HepG2 (cell line): ENCODE measurements around the gene FKBP5. TPM values are rescaled to one million over a fixed set of nuclear protein-coding genes. Genes with fewer than 3 reads are reported as not detected.

ENCODE experiments used
- ATAC-seq: fragments of 200-7000 bp; cut with Tn5 transposase; 3 replicates; pipeline ENCODE4 v1.9.1; 2020; ENCODE audit warnings: mild to moderate bottlenecking, moderate library complexity
- BruUV-seq: library from RNA; stranded (reverse); fragments of 400-500 nt; replicated peaks from 2 replicates; lab custom pipeline; 2021; lab: Mats Ljungman, UMichigan
- CTCF ChIA-PET: fragments of 300-600 bp; formaldehyde crosslinking; extraction: SDS; loops from one replicate; lab custom pipeline; 2021; ENCODE audit warnings: low total read pairs, inconsistent platforms, low intra/inter-chr PET ratio; lab: Yijun Ruan, JAX
- POLR2A ChIA-PET: fragments of 350-600 bp; sonication (Branson Sonifier 250); formaldehyde crosslinking; loops from one replicate; lab custom pipeline; 2020; ENCODE audit warnings: antibody characterized with exemption, inconsistent platforms; lab: Yijun Ruan, JAX
- DNase-seq: peaks from one replicate; pipeline ENCODE4 v3.0.0-alpha.2; 2015; ENCODE audit warnings: low spot score
- FAIRE-seq: peaks from 3 replicates; lab custom pipeline; 2011; peaks lifted over from hg19 to GRCh38; lab: Jason Lieb, UNC
- H2AFZ ChIP-seq: one replicate; pipeline ENCODE4 v1.6.1; 2011; ENCODE audit warnings: low read length, inconsistent platforms
- H3K27ac ChIP-seq: fragments of 300-600 bp; 3 replicates; pipeline ENCODE4 v1.8.0; 2011; ENCODE audit warnings: mixed run types, mild to moderate bottlenecking, mixed read lengths, low read length, inconsistent platforms; ENCODE audit not compliant: insufficient read depth; ENCODE audit errors: extremely low read length
- H3K27me3 ChIP-seq, 2 experiments: fragments of 200-600 bp in 1 of 2; 2 replicates in 1 of 2; 3 replicates in 1 of 2; pipeline versions ENCODE4 v1.6.0 to v1.8.0; 2011; ENCODE audit warnings: low read length in 2 of 2, mild to moderate bottlenecking in 2 of 2, moderate library complexity in 2 of 2, inconsistent platforms in 1 of 2; ENCODE audit not compliant: insufficient read depth in 2 of 2, control insufficient read depth in 1 of 2
- H3K36me3 ChIP-seq, 2 experiments: fragments of 200-600 bp in 1 of 2; replicated peaks in 1 of 2; 2 replicates in 1 of 2; 3 replicates in 1 of 2; pipeline versions ENCODE4 v1.5.1 to v1.8.0; 2011; ENCODE audit warnings: low read length in 2 of 2, inconsistent platforms in 1 of 2; ENCODE audit not compliant: insufficient read depth in 2 of 2, control insufficient read depth in 1 of 2
- H3K4me1 ChIP-seq: 2 replicates; pipeline ENCODE4 v1.5.1; 2012; ENCODE audit warnings: low read length, inconsistent platforms; ENCODE audit not compliant: insufficient read depth
- H3K4me2 ChIP-seq: 2 replicates; pipeline ENCODE4 v1.6.0; 2011; ENCODE audit warnings: low read depth, low read length, inconsistent platforms
- H3K4me3 ChIP-seq, 3 experiments: fragments of 200-600 bp in 1 of 3; sonication (generic), shearing (Covaris generic) in 1 of 3; replicated peaks in 1 of 3; 2 replicates each; pipeline ENCODE4 v1.5.1; 2011 to 2016; ENCODE audit warnings: low read length in 3 of 3, inconsistent platforms in 2 of 3, low read depth in 2 of 3, mild to moderate bottlenecking in 2 of 3, control low read depth in 1 of 3, mixed read lengths in 1 of 3; ENCODE audit not compliant: insufficient read depth in 1 of 3
- H3K79me2 ChIP-seq: one replicate; pipeline ENCODE4 v1.6.1; 2011; ENCODE audit warnings: low read length, inconsistent platforms; ENCODE audit not compliant: insufficient read depth
- H3K9ac ChIP-seq: 2 replicates; pipeline ENCODE4 v1.6.0; 2011; ENCODE audit warnings: mild to moderate bottlenecking, low read depth, low read length, inconsistent platforms; ENCODE audit not compliant: insufficient read depth
- H3K9me3 ChIP-seq: 2 replicates; pipeline ENCODE4 v1.5.1; 2012; ENCODE audit warnings: mild to moderate bottlenecking, low read length
- H4K20me1 ChIP-seq: 2 replicates; pipeline ENCODE4 v1.6.0; 2011; ENCODE audit warnings: inconsistent platforms, mild to moderate bottlenecking, low read length, moderate library complexity; ENCODE audit not compliant: insufficient read depth
- ETS1 ChIP-seq: sonication (generic); formaldehyde crosslinking; IDR thresholded peaks from 2 replicates; pipeline ENCODE4 v1.4.0; 2020; ENCODE audit warnings: missing genetic modification reagents
- POLR2A ChIP-seq, 2 experiments: IDR thresholded peaks; 2 replicates each; pipeline ENCODE4 v1.6.1; 2011; ENCODE audit warnings: low read depth in 2 of 2, low read length in 2 of 2, mild to moderate bottlenecking in 1 of 2, moderate library complexity in 1 of 2; ENCODE audit not compliant: insufficient read depth in 1 of 2
- ZNF367 ChIP-seq: sonication (generic); formaldehyde crosslinking; IDR thresholded peaks from 2 replicates; pipeline ENCODE4 v1.4.0; 2020; ENCODE audit warnings: missing genetic modification reagents, borderline replicate concordance
- ZNF609 ChIP-seq: sonication (generic); formaldehyde crosslinking; IDR thresholded peaks from 2 replicates; pipeline ENCODE4 v1.4.0; 2020; ENCODE audit warnings: mild to moderate bottlenecking, missing genetic modification reagents, borderline replicate concordance
- WGBS: methylation state at CpG from one replicate; pipeline ENCODE4 v1.1.6; 2017; ENCODE audit warnings: low lambda C conversion rate; 5-methylcytosine and 5-hydroxymethylcytosine counted together
- in situ Hi-C: cut with HindIII; loops from 2 replicates; pipeline ENCODE4 v1.10.0; 2017; ENCODE audit warnings: low pct_unique_long_range_greater_than_20kb; ENCODE audit not compliant: extremely low pct_ligation_motif_present
- intact Hi-C: fragments of 100-400 bp; cut with micrococcal nuclease; formaldehyde crosslinking; loops from one replicate; pipeline ENCODE4 v1.10.0; 2022; ENCODE audit not compliant: unreplicated experiment
- polyA plus RNA-seq, 8 experiments: library from polyadenylated mRNA; depleted of rRNA in 3 of 8; stranded (reverse) in 7 of 8; unstranded in 1 of 8; fragments of >200 nt; fragmentation: Illumina TruSeq in 4 of 8; extraction: Trizol in 4 of 8; gene quantifications; 2 replicates each; pipeline versions ENCODE4 v1.2.1 to v1.2.3, GENCODE V29; 2011 to 2016; ENCODE audit warnings: low read depth in 4 of 8, missing spikeins in 1 of 8, mixed read lengths in 1 of 8; ENCODE audit not compliant: insufficient read depth in 1 of 8
- total RNA-seq, 5 experiments: library from RNA; depleted of rRNA; stranded (reverse); fragments of >200 nt; fragmentation: Illumina TruSeq; extraction: Trizol; gene quantifications; 2 replicates each; pipeline ENCODE4 v1.2.3, GENCODE V29; 2016; ENCODE audit warnings: low read depth in 1 of 5

FKBP5 gene
- total and polyA plus RNA-seq, 2 of the 13 experiments (the other 11 are each of a cell fraction or from before 2014, with no cell fraction given) = 8.0 to 17.4 TPM

- no peak for TF ChIP-seq ZNF609 (CRISPR knock-in tag)
- no peak for TF ChIP-seq POLR2A (IDR thresholded peaks at IDR 0.05; ENCODE audit: insufficient read depth in 1 of 2, low read depth in 2 of 2, low read length in 2 of 2)
- no peak for TF ChIP-seq ETS1
Measured at GRCh38 chr6:35589201-35589739, 99.4 kb downstream of the FKBP5 start (continued).

GRCh38 chr6:35587167-35587566, 101.5 kb downstream of the FKBP5 start:
- H3K4me1 ChIP-seq = no peaks in the 10 kb centered on the region
- BruUV-seq = no TSS peak
- no peak for TF ChIP-seq ZNF367 (CRISPR knock-in tag)
- no peaks in the 10 kb centered on the region for H3K79me2 ChIP-seq
- intact Hi-C loops = no loop called here
- ChIA-PET CTCF (no interaction called here), POLR2A (no interaction called here)
- DNase-seq (no peak), ATAC-seq (no peak), FAIRE-seq (no peak)
- no peaks in the 10 kb centered on the region for H3K9me3 ChIP-seq
- no peaks in the 10 kb centered on the region for H4K20me1 ChIP-seq
- in situ Hi-C loops = no loop called here
- H3K27me3 ChIP-seq = no peaks in the 10 kb centered on the region
- no peak overlapping the region for H3K4me3 ChIP-seq
- H3K9ac ChIP-seq = no peak overlapping the region
- H3K27ac ChIP-seq = no peak overlapping the region
- no peak overlapping the region for H2AFZ ChIP-seq
- H3K4me2 ChIP-seq = no peak overlapping the region
- H3K36me3 ChIP-seq = peaks cover 4 to 50% of the 10 kb centered on the region in 2 experiments
- 92% methylated on average over 2 of the region's 2 CpGs for WGBS
